Large intestine (tissue), 12 donors: ENCODE results near the gene FRS3. TPM values are rescaled to one million over a fixed set of nuclear protein-coding genes. Genes with fewer than 3 reads are reported as not detected.

Source experiments
- DNase-seq, 2 donors: peaks; one replicate each; pipeline versions ENCODE4 v3.0.0 to v3.0.0-alpha.2; 2013
- H3K27ac ChIP-seq: one replicate; pipeline ENCODE4 v1.5.1; 2013; ENCODE audit warnings: low read length
- H3K27me3 ChIP-seq: 2 replicates; pipeline ENCODE4 v1.6.1; 2013; ENCODE audit warnings: low read length; ENCODE audit not compliant: control insufficient read depth, insufficient read depth
- H3K36me3 ChIP-seq: 2 replicates; pipeline ENCODE4 v1.6.1; 2013; ENCODE audit warnings: low read length; ENCODE audit not compliant: control insufficient read depth, insufficient read depth
- H3K4me1 ChIP-seq: one replicate; pipeline ENCODE4 v1.6.1; 2013; ENCODE audit warnings: low read length; ENCODE audit not compliant: control insufficient read depth, insufficient read depth
- H3K4me3 ChIP-seq: one replicate; pipeline ENCODE4 v1.5.1; 2013; ENCODE audit warnings: low read length
- H3K9me3 ChIP-seq: one replicate; pipeline ENCODE4 v1.6.1; 2013; ENCODE audit warnings: mild to moderate bottlenecking, low read depth, low read length, moderate library complexity; ENCODE audit not compliant: control insufficient read depth
- WGBS: methylation state at CpG from one replicate; pipeline ENCODE4 v1.1.5; 2013; ENCODE audit warnings: low lambda C conversion rate; ENCODE audit not compliant: insufficient coverage; 5-methylcytosine and 5-hydroxymethylcytosine counted together
- long read RNA-seq, 11 donors: transcript quantifications; one replicate each; lab custom pipeline, GENCODE V29; 2026
- polyA plus RNA-seq: library from polyadenylated mRNA; unstranded; fragments of 120-200 nt; gene quantifications from one replicate; pipeline ENCODE4 v1.2.1, GENCODE V29; 2013

FRS3 gene
- polyA plus RNA-seq: 5.9 TPM
- long read RNA-seq, donor 1, partial matches to known transcripts: 55 of 136 reads
- long read RNA-seq, donor 1, other reads (novel, unspliced or antisense): 79 of 136 reads
- long read RNA-seq, donor 2, partial matches to known transcripts: 343 of 363 reads
- long read RNA-seq, donor 2, other reads (novel, unspliced or antisense): 18 of 363 reads
- long read RNA-seq, donor 3, partial matches to known transcripts: 100 of 620 reads
- long read RNA-seq, donor 3, other reads (novel, unspliced or antisense): 520 of 620 reads
- long read RNA-seq, donor 4, partial matches to known transcripts: 0 of 1 reads
- long read RNA-seq, donor 4, other reads (novel, unspliced or antisense): 0 of 1 reads
- long read RNA-seq, donor 5, partial matches to known transcripts: 48 of 131 reads
- long read RNA-seq, donor 5, other reads (novel, unspliced or antisense): 81 of 131 reads
- long read RNA-seq, donor 6, partial matches to known transcripts: 316 of 317 reads
- long read RNA-seq, donor 6, other reads (novel, unspliced or antisense): 0 of 317 reads
- long read RNA-seq, donor 7, partial matches to known transcripts: 120 of 179 reads
- long read RNA-seq, donor 7, other reads (novel, unspliced or antisense): 58 of 179 reads
- long read RNA-seq, donor 8, partial matches to known transcripts: 0 of 2 reads
- long read RNA-seq, donor 8, other reads (novel, unspliced or antisense): 0 of 2 reads
- long read RNA-seq, donor 9, partial matches to known transcripts: 284 of 307 reads
- long read RNA-seq, donor 9, other reads (novel, unspliced or antisense): 20 of 307 reads
- long read RNA-seq, donor 10, partial matches to known transcripts: 274 of 291 reads
- long read RNA-seq, donor 10, other reads (novel, unspliced or antisense): 15 of 291 reads
- long read RNA-seq, donor 11, partial matches to known transcripts: 232 of 252 reads
- long read RNA-seq, donor 11, other reads (novel, unspliced or antisense): 19 of 252 reads

- Histone ChIP-seq H3K27ac (peak within 1 kb of the TSS; percentile 8), H3K9me3 (no peaks in the 10 kb centered on the region), H3K27me3 (no peaks in the 10 kb centered on the region), H3K4me3 (peak within 1 kb of the TSS; percentile 76), H3K36me3 (peaks cover 14% of the 10 kb centered on the region), H3K4me1 (peaks cover 4% of the 10 kb centered on the region)
- WGBS: 10% methylated on average over 2 of the region's 73 CpGs
- DNase-seq: peak; percentile 97
Observed at GRCh38 chr6:41779788-41780550, at the start of gene FRS3. FRS3 (minus strand) TSS chr6:41779900; CDS start chr6:41776987, 2,913 bp downstream.

- no peaks in the 10 kb centered on the region for H3K9me3 ChIP-seq
- H3K27me3 ChIP-seq: no peaks in the 10 kb centered on the region
- DNase-seq: no peak
- WGBS: no CpG with 5 or more reads among the region's 2 CpGs
- H3K27ac ChIP-seq: no peak overlapping the region
- H3K4me1 ChIP-seq: no peaks in the 10 kb centered on the region
- no peaks in the 10 kb centered on the region for H3K36me3 ChIP-seq
- no peak overlapping the region for H3K4me3 ChIP-seq
Observed at GRCh38 chr6:41826343-41827022, 46.8 kb upstream of the FRS3 start.

GRCh38 chr6:41824571-41825569 is 45.2 kb upstream of the FRS3 start:
- H3K4me1 ChIP-seq: no peaks in the 10 kb centered on the region
- H3K27ac ChIP-seq: no peak overlapping the region
- 82% methylated on average over 2 of the region's 13 CpGs for WGBS
- no peaks in the 10 kb centered on the region for H3K9me3 ChIP-seq
- no peak overlapping the region for H3K4me3 ChIP-seq
- no peaks in the 10 kb centered on the region for H3K36me3 ChIP-seq
- DNase-seq: peak in 1 of 2 donors; percentile 20
- H3K27me3 ChIP-seq: no peaks in the 10 kb centered on the region

- H3K4me3 ChIP-seq: no peak overlapping the region
- H3K36me3 ChIP-seq: no peaks in the 10 kb centered on the region
- no peaks in the 10 kb centered on the region for H3K4me1 ChIP-seq
- DNase-seq: no peak
- no peaks in the 10 kb centered on the region for H3K27me3 ChIP-seq
- no peak overlapping the region for H3K27ac ChIP-seq
- WGBS: no CpG with 5 or more reads among the region's 1 CpG
- H3K9me3 ChIP-seq: no peaks in the 10 kb centered on the region
Observed at GRCh38 chr6:41823178-41823577, 43.5 kb upstream of the FRS3 start.

- Histone ChIP-seq H3K4me1 (no peaks in the 10 kb centered on the region), H3K27me3 (no peaks in the 10 kb centered on the region), H3K4me3 (no peak overlapping the region), H3K36me3 (no peaks in the 10 kb centered on the region), H3K9me3 (no peaks in the 10 kb centered on the region), H3K27ac (no peak overlapping the region)
- DNase-seq: no peak
- 100% methylated on average over 1 of the region's 1 CpG for WGBS
Observed at GRCh38 chr6:41822021-41822420, 42.3 kb upstream of the FRS3 start.

GRCh38 chr6:41821266-41821665 is 41.6 kb upstream of the FRS3 start:
- no peaks in the 10 kb centered on the region for H3K4me1 ChIP-seq
- H3K36me3 ChIP-seq: no peaks in the 10 kb centered on the region
- H3K27me3 ChIP-seq: no peaks in the 10 kb centered on the region
- no peak overlapping the region for H3K4me3 ChIP-seq
- H3K9me3 ChIP-seq: no peaks in the 10 kb centered on the region
- DNase-seq: no peak
- no CpG with 5 or more reads among the region's 4 CpGs for WGBS
- H3K27ac ChIP-seq: no peak overlapping the region

- Histone ChIP-seq H3K36me3 (no peaks in the 10 kb centered on the region), H3K4me3 (no peak overlapping the region), H3K27me3 (no peaks in the 10 kb centered on the region), H3K4me1 (no peaks in the 10 kb centered on the region), H3K27ac (no peak overlapping the region), H3K9me3 (no peaks in the 10 kb centered on the region)
- DNase-seq: no peak
- no CpG with 5 or more reads among the region's 4 CpGs for WGBS
Observed at GRCh38 chr6:41818271-41819054, 38.8 kb upstream of the FRS3 start.

GRCh38 chr6:41815587-41815986 is 35.9 kb upstream of the FRS3 start:
- no peak overlapping the region for H3K4me3 ChIP-seq
- no CpG with 5 or more reads among the region's 1 CpG for WGBS
- no peaks in the 10 kb centered on the region for H3K27me3 ChIP-seq
- H3K9me3 ChIP-seq: no peaks in the 10 kb centered on the region
- no peak for DNase-seq
- H3K4me1 ChIP-seq: no peaks in the 10 kb centered on the region
- H3K27ac ChIP-seq: no peak overlapping the region
- H3K36me3 ChIP-seq: no peaks in the 10 kb centered on the region
